ENCODE data around the gene AMBN. TPM values are rescaled to one million over a fixed set of nuclear protein-coding genes. Genes with fewer than 3 reads are reported as not detected.

The AMBN gene
- total RNA-seq, 2 donors from 2014 or later, result not detected

GRCh38 chr4:70564033-70564432 is 28.0 kb upstream of the AMBN start:
- no peak overlapping the region for H3K27ac ChIP-seq
- no peak for DNase-seq
- H3K9me3 ChIP-seq, result no peaks in the 10 kb centered on the region
- H3K4me1 ChIP-seq, result no peaks in the 10 kb centered on the region
- H3K4me3 ChIP-seq, result no peak overlapping the region
- TF ChIP-seq CTCF (IDR thresholded peaks at IDR 0.05), result no peak
- no peaks in the 10 kb centered on the region for H3K36me3 ChIP-seq
- no peaks in the 10 kb centered on the region for H3K27me3 ChIP-seq
- H3K9ac ChIP-seq (ENCODE audit: low read depth in 2 of 2, low read length in 2 of 2), result no peak overlapping the region
- intact Hi-C loops (cut with DNase I), result no loop called here

- H3K4me1 ChIP-seq, result no peaks in the 10 kb centered on the region
- no peak overlapping the region for H3K9ac ChIP-seq (ENCODE audit: low read depth in 2 of 2, low read length in 2 of 2)
- no peak for TF ChIP-seq CTCF (IDR thresholded peaks at IDR 0.05)
- H3K4me3 ChIP-seq, result no peak overlapping the region
- no peaks in the 10 kb centered on the region for H3K36me3 ChIP-seq
- H3K9me3 ChIP-seq, result no peaks in the 10 kb centered on the region
- H3K27ac ChIP-seq, result no peak overlapping the region
- DNase-seq, result no peak
- intact Hi-C loops (cut with DNase I), result no loop called here
- no peaks in the 10 kb centered on the region for H3K27me3 ChIP-seq
Observed at GRCh38 chr4:70570796-70571195, 21.3 kb upstream of the AMBN start.

GRCh38 chr4:70571772-70572171 is 20.3 kb upstream of the AMBN start:
- no peak for TF ChIP-seq CTCF (IDR thresholded peaks at IDR 0.05)
- Histone ChIP-seq H3K27ac (no peak overlapping the region), H3K9ac (ENCODE audit: low read depth in 2 of 2, low read length in 2 of 2) (no peak overlapping the region), H3K27me3 (no peaks in the 10 kb centered on the region), H3K4me1 (no peaks in the 10 kb centered on the region), H3K4me3 (no peak overlapping the region), H3K36me3 (no peaks in the 10 kb centered on the region), H3K9me3 (no peaks in the 10 kb centered on the region)
- DNase-seq, result no peak
- intact Hi-C loops (cut with DNase I), result no loop called here

GRCh38 chr4:70575964-70576363 is 16.1 kb upstream of the AMBN start:
- DNase-seq, result no peak
- intact Hi-C loops (cut with DNase I), result no loop called here
- Histone ChIP-seq H3K4me3 (no peak overlapping the region), H3K9ac (ENCODE audit: low read depth in 2 of 2, low read length in 2 of 2) (no peak overlapping the region), H3K4me1 (no peaks in the 10 kb centered on the region), H3K27ac (no peak overlapping the region), H3K27me3 (no peaks in the 10 kb centered on the region), H3K36me3 (no peaks in the 10 kb centered on the region), H3K9me3 (no peaks in the 10 kb centered on the region)
- no peak for TF ChIP-seq CTCF (IDR thresholded peaks at IDR 0.05)

- H3K27me3 ChIP-seq, result no peaks in the 10 kb centered on the region
- H3K36me3 ChIP-seq, result no peaks in the 10 kb centered on the region
- no peaks in the 10 kb centered on the region for H3K9me3 ChIP-seq
- no peak for DNase-seq
- H3K4me3 ChIP-seq, result no peak overlapping the region
- no peaks in the 10 kb centered on the region for H3K4me1 ChIP-seq
- no peak overlapping the region for H3K27ac ChIP-seq
- H3K9ac ChIP-seq (ENCODE audit: low read depth in 2 of 2, low read length in 2 of 2), result no peak overlapping the region
- intact Hi-C loops (cut with DNase I), result no loop called here
- no peak for TF ChIP-seq CTCF (IDR thresholded peaks at IDR 0.05)
Observed at GRCh38 chr4:70577220-70577927, 14.7 kb upstream of the AMBN start.
